GM18858 (cell line): ENCODE measurements around the gene NF1.
"Not testable (repeated sequence)": the region's sequence is repeated elsewhere in the genome, so short reads cannot be mapped to it uniquely, and the experiment has no call there.

Experiments used
- ATAC-seq: cut with Tn5 transposase; IDR thresholded peaks from one replicate; pipeline ENCODE4 v1.9.1; 2021; ENCODE audit not compliant: unreplicated experiment

Gene NF1

DNA sequence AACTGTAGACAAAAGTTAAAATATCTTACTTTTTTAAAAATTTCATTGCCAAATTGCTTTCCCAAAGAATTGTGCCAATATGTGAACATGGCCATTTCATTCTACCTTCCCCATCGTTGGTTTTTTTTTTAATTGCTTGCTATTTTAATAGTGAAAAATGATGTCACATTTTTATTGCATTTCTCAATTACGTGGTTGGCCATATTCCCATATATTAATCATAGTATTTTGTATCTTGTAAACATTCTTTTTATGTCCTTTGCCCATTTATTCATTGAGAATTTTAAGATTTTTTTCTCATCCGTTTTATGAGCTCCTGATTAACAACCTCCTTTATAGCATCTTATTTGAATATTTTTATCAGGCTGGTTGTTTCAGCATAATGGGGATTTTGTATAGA, 195.0 kb downstream of the NF1 start:
- ATAC-seq, result no peak

DNA sequence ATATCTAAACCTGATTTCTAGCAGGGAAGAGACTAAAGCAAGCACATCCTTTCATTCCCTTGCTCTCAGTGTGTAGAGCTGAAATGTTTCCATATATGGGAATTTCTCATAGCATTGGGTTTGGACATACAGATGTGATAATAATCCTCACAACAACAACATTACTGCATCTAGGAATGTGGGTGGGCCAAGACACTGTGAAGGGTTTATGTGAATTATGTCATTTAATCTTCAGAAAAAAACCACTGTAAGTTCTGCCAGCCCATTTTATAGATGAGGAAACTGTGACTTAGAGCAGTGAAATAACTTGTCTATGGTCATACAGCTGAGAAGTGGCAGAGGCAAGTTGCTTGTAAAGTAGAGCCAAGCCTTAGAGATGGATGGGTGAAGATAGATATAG, 197.0 kb downstream of the NF1 start:
- ATAC-seq, result no peak

DNA sequence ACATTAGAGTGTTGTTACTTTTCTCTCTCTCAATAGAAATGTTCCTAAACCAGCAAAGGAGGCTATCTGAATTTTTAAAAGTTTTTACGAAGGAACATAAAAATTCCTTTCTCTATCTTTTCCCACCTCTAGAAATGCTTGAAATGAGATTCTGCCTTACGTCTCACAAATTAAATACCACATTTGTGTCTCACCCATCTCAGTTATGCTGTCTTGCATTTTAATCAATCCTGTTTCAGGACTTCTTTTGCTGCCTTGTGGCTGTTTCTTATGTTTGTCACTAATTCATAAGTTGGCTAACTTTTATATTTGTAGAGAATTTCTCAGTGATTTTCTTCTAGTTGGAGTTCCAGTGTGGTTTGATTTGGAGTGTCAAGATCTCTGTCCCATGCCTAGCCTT, 198.8 kb downstream of the NF1 start:
- ATAC-seq, result no peak

- ATAC-seq, result no peak
These were observed 199.5 kb downstream of the NF1 start for GRCh38 chr17:31294231-31294630.

- ATAC-seq, result no peak
These were observed 200.2 kb downstream of the NF1 start for GRCh38 chr17:31294820-31295488.

DNA sequence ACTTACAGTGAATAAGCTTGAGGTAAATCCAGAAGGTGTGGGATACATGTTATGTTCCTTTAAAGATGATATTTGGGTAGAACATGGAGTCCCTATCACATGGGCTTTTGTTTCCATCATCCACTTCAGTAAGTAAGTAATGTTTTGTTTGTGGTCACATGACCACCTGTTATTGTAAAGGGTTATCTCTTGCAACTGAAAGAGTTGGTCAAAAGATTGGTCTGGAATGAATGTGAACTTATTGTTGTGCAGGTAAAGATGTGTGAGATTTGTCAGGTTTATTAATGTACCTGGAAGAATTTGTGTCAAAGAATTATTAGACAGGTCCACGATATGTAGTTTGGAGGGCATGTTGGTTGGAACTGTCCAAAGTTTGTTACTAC, 200.7 kb downstream of the NF1 start:
- no peak for ATAC-seq

GRCh38 chr17:31296142-31296541, 201.4 kb downstream of the NF1 start:
- ATAC-seq, result no peak

GRCh38 chr17:31297090-31297489, 202.3 kb downstream of the NF1 start, which contains the start of gene OMG:
Gene OMG, minus strand, starts transcription at chr17:31297239. Its CDS starts 908 bp downstream, at chr17:31296331.
- ATAC-seq, result no peak

GRCh38 chr17:31299624-31300023, 204.8 kb downstream of the NF1 start:
- no peak for ATAC-seq

- ATAC-seq, result no peak
These were observed 212.9 kb downstream of the NF1 start for GRCh38 chr17:31307640-31308039.

DNA sequence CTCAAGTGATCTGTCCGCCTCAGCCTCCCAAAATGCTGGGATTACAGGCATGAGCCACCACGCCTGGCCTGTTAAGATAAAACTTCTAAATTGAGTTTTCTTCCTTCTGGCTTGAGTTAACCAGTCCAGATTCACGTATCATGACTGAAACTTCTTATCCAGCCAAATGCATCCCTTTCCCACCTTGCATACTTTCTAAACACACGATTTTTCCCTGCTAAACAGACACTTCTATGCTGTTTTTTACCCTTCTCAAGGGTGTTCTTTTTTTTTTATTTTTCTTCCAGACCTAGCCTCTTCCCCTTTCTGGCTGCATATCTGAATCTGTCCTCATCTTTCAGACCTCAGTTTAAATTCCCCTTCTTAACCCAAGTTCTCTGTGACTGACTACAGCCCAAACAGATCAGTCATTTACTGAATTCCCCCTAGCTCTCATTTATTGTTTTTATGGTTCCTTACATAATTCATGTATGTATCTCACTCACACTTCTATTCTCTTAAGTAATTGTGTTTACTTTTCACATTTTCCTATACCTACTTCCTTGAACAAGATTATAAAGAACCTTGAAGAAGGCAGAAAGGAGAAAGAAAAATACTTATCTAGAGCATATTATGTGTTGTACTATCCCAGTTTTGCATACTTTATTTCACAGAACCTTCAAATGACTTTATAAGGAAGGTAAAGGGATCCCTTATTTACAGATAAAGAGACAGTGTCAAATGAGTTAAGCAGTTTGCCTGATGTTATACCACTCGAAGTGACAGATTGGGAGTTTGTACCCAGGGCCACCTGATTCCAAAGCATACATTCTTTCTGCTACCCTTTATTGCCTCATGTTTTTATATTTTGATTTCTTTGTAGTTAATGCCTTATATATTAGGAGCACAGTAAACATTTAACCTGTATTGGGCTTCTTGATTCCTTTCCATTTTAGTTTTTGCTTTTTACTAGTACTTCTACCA, 213.9 kb downstream of the NF1 start:
- ATAC-seq, result no peak

DNA sequence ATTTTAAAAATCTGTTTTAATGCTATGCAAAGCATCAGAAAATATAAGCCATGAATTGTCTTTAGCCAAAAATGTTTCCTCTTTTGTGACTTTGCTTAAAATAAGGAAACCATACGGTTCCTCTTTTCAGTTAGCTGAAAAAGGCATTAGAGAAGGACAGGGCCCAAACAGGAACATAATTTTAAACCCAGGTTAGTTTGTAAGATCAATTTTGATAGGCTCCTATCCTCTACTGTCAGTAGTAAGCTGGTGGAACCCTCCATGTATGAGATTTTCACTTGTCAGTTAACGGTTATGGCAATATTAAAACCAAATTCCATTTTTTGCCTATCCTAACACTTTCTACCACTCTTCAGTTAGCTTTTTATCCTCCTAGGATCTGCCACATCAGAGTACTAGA, 214.8 kb downstream of the NF1 start:
- no peak for ATAC-seq

- no peak for ATAC-seq
These were observed 215.5 kb downstream of the NF1 start for GRCh38 chr17:31310260-31310659.

- ATAC-seq, result no peak
These were observed 216.1 kb downstream of the NF1 start for GRCh38 chr17:31310886-31311285.

DNA sequence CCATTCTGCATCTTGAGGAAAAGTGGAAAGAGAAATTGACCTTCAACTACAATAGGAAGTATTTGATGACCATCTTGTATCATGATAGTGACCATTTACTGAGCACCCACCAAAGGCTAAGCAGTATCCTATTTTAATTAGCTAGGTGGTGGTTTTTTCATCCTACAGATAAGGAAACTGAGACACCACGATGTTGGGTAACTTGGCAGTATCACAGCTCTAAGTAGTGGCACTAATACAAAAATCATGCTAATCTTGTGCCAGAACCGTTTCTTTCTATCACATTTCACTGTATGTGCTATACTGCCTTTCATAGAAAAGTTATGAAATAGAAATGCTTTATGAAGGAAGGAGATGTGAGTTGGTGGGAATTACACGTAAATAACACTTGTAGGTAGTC, 216.7 kb downstream of the NF1 start:
- ATAC-seq, result no peak

DNA sequence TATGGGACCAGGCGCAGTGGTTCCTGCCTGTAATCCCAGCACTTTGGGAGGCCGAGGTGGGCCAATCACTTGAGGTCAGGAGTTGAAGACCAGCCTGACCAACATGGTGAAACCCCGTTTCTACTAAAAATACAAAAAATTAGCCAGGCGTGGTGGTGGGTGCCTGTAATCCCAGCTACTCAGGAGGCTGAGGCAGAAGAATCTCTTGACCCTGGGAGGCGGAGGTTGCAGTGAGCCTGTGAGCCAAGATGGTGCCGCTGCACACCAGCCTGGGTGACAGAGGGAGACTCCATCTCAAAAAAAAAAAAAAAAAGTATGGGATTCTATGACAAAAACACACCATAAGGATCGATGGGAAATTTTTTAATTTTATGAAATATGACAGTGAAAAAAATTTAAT, 217.4 kb downstream of the NF1 start:
- not testable (repeated sequence) for ATAC-seq

- no peak for ATAC-seq
These were observed 219.4 kb downstream of the NF1 start, which contains the start of gene EVI2B for GRCh38 chr17:31313982-31314781. Gene EVI2B, minus strand, starts transcription at chr17:31314054. Its CDS starts 8,445 bp downstream, at chr17:31305609.

DNA sequence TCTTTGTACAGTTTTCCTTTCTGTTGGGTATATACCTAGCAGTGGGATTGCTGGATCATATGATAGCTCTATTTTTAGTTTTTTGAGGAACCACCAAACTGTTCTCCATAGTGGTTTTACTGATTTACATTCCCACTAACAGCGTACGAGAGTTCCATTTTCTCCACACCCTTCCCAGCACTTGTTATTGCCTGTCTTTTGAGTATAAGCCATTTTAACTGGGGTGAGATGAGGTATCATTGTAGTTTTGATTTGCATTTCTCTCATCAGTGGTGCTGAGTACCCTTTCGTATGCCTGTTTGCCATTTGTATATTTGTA, 220.0 kb downstream of the NF1 start:
- ATAC-seq, result no peak

DNA sequence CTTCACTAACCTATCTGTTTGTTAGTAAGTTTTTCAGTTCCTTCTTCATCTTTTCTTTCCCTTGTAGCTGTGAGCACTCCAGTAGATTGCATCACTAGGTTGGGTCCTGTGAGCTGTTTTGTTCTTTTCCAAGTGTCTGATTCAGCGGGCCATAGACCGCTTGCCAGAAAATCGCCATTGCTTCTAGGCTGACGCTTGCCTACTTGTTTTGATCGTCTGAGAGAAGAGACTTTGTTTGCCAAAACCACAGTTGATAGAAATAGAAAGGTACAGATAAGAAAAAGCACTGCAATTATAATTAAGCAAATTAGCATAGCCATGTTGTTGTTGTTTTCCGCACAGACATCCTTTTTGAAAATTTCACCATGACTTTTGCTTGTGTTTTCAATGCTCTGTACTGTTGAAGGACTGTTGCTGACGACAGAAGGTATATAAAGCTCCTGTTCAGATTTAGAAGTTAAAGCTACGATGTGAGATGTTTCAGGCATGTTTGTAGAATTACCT, 223.6 kb downstream of the NF1 start:
- no peak for ATAC-seq

DNA sequence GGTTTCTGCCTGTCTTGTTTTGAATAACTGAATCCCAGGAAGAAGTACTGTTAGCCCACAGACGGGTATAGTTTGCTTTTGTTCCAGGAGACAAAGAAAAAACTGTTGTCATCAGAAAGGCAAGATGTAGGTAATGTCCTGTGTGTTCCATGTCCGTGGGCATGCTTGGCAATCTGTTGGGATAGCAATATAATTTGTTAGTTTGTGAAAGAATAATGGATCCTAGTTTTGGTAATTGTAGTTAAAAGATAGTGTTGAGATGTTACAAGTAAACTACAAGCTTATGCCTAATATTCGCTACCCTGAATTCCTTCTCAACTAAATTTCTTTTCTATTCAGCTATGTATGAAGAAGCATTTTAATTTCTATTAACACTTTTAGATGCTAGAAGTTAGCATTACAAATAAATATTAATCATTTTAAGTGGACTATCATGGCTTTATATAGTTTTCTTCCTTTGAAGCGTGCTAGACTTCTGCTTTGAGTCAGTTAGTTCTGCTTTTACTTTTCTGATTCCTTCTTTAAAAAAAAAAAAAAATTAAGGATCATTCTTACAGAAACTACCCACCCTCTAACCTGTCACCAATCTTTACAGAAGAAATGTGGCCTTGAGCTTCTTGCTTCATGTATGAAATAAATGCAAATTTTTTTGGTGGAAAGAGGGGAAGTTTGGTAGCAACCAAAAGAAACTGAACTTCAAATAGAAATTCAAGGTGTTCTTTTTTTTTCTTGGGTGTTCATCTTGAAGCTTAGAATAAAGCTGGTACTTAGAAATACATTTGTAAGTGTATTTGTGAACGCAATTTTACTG, 224.3 kb downstream of the NF1 start:
- no peak for ATAC-seq
